Activated naive CD4-positive, alpha-beta T cell treated with anti-CD3 and anti-CD28 coated beads, Interleukin-2, amount 50 U/mL, for 72 hours (primary cell): Measurements from ENCODE around the gene TMEM80. TPM values are rescaled to one million over a fixed set of nuclear protein-coding genes. Genes with fewer than 3 reads are reported as not detected.
"Not testable (repeated sequence)": the region's sequence is repeated elsewhere in the genome, so short reads cannot be mapped to it uniquely, and the experiment has no call there.

Experiments used
- ATAC-seq, 2 donors: fragments of 150-1000 bp; cut with Tn5 transposase; 2 replicates each; pipeline ENCODE4 v1.10.0; 2021; ENCODE audit warnings: mild to moderate bottlenecking in 2 of 2, moderate library complexity in 2 of 2
- DNase-seq, 2 donors: peaks; one replicate each; pipeline ENCODE4 v3.0.0; 2021 to 2022; ENCODE audit warnings: low spot score in 2 of 2
- H3K27ac Mint-ChIP-seq, 2 donors: one replicate each; pipeline ENCODE4 v1.8.0; 2022; ENCODE audit warnings: mild to moderate bottlenecking in 2 of 2, mixed read lengths in 2 of 2
- H3K36me3 Mint-ChIP-seq, 2 donors: one replicate each; pipeline ENCODE4 v1.8.0; 2022; ENCODE audit warnings: mixed read lengths in 2 of 2
- H3K9me3 Mint-ChIP-seq, 2 donors: one replicate each; pipeline ENCODE4 v1.8.0; 2022; ENCODE audit warnings: mixed read lengths in 2 of 2
- total RNA-seq, 2 donors: library from RNA; stranded (reverse); gene quantifications; one replicate each; pipeline ENCODE4 v1.2.3, GENCODE V29; 2022

The TMEM80 gene
- total RNA-seq, 2 donors from 2014 or later: 5.2 to 11.3 TPM

GRCh38 chr11:723120-723883 is 27.7 kb downstream of the TMEM80 start:
- ATAC-seq (peak in 1 of 2 donors; percentile 58), DNase-seq (peak in 1 of 2 donors; percentile 37)
- H3K27ac Mint-ChIP-seq: no peak overlapping the region
- H3K36me3 Mint-ChIP-seq: no peaks in the 10 kb centered on the region
- H3K9me3 Mint-ChIP-seq: no peaks in the 10 kb centered on the region

DNA sequence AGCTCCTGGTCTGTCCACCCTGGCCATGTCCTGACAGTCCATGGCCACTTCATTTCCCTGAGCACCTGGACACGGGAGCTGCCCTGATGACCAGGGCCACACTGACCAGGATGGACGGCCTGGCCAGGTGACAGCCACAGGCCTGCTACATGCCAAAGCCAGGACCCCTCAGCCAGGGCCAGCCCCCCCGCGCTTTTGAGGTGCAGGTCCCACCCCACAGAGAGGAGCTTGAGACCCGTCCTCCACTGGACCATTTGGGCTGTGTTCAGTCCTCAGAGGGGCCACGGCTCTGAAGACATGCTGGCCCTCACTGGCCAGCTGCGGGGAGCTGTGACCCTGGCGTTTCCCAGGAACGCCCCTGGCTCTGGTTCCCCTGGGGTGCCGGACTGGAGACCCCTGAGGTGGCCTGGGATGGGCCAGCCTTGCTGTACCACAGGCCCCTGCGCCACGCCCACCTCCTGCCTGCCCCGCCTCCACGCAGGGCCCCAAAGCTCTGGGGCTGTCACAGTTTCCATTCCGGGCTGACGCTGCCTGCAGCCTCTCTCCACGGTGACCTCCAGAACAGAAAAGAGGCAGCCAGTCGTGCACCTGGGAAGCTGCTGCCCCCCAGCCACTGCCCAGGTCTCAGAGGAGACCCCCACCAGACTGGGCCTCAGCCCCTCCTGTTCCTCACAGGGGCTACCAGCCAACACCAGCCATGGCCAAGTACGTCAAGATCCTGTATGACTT is 28.6 kb downstream of the TMEM80 start:
- H3K36me3 Mint-ChIP-seq: no peaks in the 10 kb centered on the region
- DNase-seq: no peak

DNA sequence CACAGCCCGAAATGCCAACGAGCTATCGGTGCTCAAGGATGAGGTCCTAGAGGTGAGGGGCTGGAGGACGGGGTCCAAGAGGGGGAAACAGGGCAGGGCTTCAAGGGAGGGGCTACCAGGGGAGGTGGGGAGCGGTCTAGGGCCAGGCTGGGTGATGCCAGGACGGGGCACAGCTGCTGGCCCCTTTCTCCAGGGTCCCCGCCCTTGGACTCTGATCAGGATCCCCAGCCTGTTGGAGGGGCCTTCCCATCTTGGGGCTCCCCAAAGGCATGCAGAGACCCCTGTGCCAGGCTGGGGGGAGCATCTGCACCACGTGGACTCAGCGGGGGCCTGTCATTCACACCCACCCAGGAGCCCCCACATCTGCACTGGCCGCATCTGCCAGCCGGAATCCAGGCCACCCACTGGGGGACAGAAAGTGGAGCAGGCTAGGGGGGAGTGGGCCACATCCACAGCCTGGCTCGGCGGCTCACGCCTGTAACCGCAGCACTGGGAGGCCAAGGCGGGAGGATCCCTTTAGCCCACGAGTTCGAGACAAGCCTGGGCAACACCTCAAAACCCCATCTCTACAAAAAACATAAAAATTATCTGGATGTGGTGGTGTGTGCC is 29.3 kb downstream of the TMEM80 start:
- ATAC-seq (no peak), DNase-seq (no peak)
- Mint-ChIP-seq H3K27ac (no peak overlapping the region), H3K36me3 (no peaks in the 10 kb centered on the region), H3K9me3 (no peaks in the 10 kb centered on the region)

More for the DNA sequence above, 28.6 kb downstream of the TMEM80 start:
- ATAC-seq: no peak
- H3K9me3 Mint-ChIP-seq: no peaks in the 10 kb centered on the region
- H3K27ac Mint-ChIP-seq: no peak overlapping the region

DNA sequence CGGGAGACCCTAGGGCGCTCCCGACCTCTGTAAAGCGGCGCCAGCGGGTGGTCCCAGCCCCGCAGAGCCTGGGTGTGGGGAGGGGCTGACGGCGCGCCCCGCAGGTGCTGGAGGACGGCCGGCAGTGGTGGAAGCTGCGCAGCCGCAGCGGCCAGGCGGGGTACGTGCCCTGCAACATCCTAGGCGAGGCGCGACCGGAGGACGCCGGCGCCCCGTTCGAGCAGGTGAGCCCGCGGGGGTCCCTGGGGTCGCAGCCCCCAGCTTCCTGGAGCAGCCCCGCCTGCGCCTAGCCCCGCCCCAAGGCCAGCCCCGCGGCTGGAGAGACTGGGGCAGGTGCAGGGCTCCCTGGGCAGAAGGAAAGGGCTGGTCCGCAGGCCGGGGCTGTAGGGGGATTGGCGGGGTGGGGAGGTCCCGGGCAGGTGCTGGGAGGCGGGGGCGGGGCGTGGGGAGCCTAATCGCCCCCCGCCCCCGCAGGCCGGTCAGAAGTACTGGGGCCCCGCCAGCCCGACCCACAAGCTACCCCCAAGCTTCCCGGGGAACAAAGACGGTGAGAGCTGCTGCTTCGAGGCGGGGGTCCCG is 30.1 kb downstream of the TMEM80 start:
- ATAC-seq (peak in 1 of 2 donors; percentile 19), DNase-seq (peak in 1 of 2 donors; percentile 21)
- no peaks in the 10 kb centered on the region for H3K36me3 Mint-ChIP-seq
- no peaks in the 10 kb centered on the region for H3K9me3 Mint-ChIP-seq
- H3K27ac Mint-ChIP-seq: no peak overlapping the region

GRCh38 chr11:726278-727220 is 30.9 kb downstream of the TMEM80 start:
- H3K9me3 Mint-ChIP-seq: no peaks in the 10 kb centered on the region
- ATAC-seq (peak; percentile 45 to 65), DNase-seq (peak; percentile 53 to 78)
- H3K36me3 Mint-ChIP-seq: no peaks in the 10 kb centered on the region
- H3K27ac Mint-ChIP-seq: peak overlapping the region in 1 of 2 donors; percentile 50

DNA sequence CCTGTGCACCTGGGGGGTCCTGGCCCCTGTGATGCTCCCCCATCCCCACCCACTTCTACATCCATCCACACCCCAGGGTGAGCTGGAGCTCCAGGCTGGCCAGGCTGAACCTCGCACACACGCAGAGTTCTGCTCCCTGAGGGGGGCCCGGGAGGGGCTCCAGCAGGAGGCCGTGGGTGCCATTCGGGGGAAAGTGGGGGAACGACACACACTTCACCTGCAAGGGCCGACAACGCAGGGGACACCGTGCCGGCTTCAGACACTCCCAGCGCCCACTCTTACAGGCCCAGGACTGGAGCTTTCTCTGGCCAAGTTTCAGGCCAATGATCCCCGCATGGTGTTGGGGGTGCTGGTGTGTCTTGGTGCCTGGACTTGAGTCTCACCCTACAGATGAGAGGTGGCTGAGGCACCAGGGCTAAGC is 31.7 kb downstream of the TMEM80 start:
- Mint-ChIP-seq H3K9me3 (no peaks in the 10 kb centered on the region), H3K36me3 (no peaks in the 10 kb centered on the region), H3K27ac (no peak overlapping the region)
- DNase-seq: no peak
- no peak for ATAC-seq

DNA sequence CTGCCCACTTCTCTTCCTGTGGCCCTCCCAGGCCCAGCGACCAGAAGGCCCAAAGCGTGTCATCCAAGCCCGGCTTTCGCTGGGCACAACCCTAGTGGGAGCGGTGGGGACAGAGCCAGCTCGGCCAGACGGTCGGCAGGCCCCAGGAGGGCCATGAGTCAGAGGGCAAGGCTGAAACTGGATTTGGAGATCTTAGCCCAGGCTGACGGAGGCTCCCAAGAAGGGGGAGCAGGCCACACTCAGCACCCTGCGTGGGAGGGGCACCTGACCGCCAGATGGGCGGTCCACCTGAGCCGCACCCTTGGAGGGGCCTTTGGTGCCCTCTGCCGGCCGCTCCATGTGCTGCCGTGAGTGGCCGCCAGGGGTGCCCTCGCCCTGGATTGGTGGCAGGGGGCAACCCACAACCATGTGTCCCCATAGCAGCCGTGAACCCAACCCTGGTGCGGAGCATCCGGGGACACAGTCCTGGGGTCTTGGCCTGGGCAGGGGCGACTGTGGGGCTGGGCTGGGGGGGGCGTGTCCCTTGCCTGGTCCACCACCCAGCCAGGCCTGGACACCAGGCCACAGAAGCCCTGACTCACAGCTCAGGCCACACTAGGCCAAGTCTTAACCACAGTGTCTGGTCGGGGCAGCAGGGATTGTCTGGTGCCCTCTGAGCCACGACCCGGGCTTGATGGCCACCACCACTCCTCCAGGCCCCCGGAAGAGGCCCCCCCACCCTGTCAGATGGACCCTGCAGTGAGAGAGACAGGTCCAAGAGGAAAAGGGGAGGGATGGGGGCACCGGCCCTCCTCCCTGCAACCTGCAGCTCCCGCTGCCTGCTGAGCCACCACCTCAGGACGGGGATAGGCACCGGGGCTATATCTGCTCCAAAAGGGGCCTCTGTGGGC is 32.5 kb downstream of the TMEM80 start:
- ATAC-seq (peak; percentile 78 to 83), DNase-seq (peak; percentile 88 to 91)
- Mint-ChIP-seq H3K36me3 (no peaks in the 10 kb centered on the region), H3K9me3 (no peaks in the 10 kb centered on the region), H3K27ac (no peak overlapping the region)

- DNase-seq: no peak
- H3K9me3 Mint-ChIP-seq: no peaks in the 10 kb centered on the region
- H3K27ac Mint-ChIP-seq: no peak overlapping the region
- H3K36me3 Mint-ChIP-seq: no peaks in the 10 kb centered on the region
- no peak for ATAC-seq
Observed at GRCh38 chr11:728901-729491, 33.4 kb downstream of the TMEM80 start.

DNA sequence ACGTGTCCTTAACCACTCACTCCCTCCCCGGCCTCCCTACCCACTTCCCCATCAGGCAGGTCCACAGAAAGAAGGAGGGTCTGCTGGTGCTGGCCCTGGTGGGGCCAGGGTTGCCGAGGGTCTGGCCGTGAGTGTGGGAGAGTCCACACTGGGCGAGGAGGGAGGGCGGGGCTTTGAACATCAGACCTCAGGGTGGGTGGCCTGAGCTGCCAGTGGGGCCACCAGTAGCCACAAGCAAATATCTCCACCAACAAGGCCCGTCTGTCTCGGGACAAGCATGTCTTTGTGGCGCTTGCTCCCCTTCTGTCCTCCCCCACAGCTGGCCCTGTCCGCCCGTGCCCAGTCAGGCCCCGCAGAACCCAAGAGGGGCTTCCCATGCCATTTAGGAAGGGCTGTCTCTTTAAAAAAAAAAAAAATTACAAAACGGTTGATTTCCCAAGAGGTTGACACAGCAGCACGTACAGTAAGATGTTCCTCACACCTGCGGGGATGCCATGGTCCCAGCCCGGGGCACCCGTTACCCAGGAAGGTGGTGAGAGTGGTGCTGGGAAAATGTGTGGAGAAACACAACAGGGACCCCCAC is 34.0 kb downstream of the TMEM80 start:
- no peaks in the 10 kb centered on the region for H3K36me3 Mint-ChIP-seq
- H3K27ac Mint-ChIP-seq: no peak overlapping the region
- no peak for DNase-seq

DNA sequence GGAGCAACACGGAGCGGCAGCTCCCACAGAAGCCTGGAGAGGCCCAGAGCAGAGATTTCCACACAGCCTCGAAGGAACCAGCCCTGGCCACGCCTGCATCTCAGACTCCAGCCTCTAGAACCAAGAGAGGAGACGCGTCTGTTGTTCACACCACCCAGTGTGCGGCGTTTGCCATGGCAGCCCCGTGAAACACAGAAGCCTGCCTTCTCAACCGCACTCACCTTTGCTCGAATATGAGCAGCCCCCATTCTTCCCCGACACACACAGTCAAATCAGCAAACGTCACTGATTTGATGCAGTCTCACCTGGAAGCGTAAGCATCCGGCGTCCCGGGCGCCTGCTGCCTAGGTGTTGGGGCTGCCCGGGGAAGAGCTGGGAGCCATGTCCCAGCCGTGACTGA is 37.5 kb downstream of the TMEM80 start:
- no peaks in the 10 kb centered on the region for H3K36me3 Mint-ChIP-seq
- ATAC-seq: no peak
- H3K9me3 Mint-ChIP-seq: no peaks in the 10 kb centered on the region
- no peak for DNase-seq
- H3K27ac Mint-ChIP-seq: no peak overlapping the region

More for the DNA sequence above, 34.0 kb downstream of the TMEM80 start:
- no peak for ATAC-seq
- no peaks in the 10 kb centered on the region for H3K9me3 Mint-ChIP-seq

DNA sequence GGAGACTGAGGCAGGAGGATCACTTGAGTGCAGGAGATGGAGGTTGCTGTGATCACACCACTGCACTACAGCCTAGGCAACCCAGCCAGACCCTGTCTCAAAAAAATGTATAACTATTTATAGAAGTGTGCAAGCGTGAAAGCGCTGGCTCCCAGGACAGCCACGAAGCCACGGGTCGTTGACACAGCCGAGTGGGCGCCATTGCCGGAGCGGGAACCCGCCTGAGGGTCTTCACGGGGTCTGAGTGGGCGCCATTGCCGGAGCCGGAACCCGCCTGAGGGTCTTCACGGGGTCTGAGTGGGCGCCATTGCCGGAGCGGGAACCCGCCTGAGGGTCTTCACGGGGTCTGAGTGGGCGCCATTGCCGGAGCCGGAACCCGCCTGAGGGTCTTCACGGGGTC is 38.9 kb downstream of the TMEM80 start:
- not testable (repeated sequence) for H3K9me3 Mint-ChIP-seq, ATAC-seq, DNase-seq, H3K27ac Mint-ChIP-seq, H3K36me3 Mint-ChIP-seq

DNA sequence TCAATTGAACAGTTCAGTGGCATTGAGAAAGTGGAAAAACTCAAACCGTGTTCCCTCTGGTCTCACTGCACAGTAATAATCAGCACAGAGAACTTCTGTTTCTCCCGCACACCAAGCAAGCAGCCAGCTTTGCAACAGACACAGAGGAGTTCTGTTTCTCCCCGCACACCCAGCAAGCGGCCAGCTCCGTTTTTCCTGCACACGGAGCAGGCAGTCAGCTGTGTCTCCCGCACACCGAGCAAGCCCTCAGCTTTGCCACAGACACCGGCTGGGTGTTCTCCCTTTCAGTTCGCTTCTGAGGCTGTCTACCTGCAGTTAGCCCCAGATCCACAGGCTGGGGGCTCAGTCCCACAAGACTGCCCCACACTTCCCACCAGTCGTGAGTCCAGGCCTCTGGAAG is 41.8 kb downstream of the TMEM80 start:
- H3K27ac Mint-ChIP-seq: peak overlapping the region in 1 of 2 donors; percentile 47
- DNase-seq (no peak), ATAC-seq (peak; percentile 47 to 50)
- no peaks in the 10 kb centered on the region for H3K36me3 Mint-ChIP-seq
- no peaks in the 10 kb centered on the region for H3K9me3 Mint-ChIP-seq

GRCh38 chr11:737899-738298 is 42.3 kb downstream of the TMEM80 start:
- not testable (repeated sequence) for DNase-seq, H3K36me3 Mint-ChIP-seq, H3K27ac Mint-ChIP-seq, H3K9me3 Mint-ChIP-seq
- peak; percentile 34 to 51 for ATAC-seq

- H3K27ac Mint-ChIP-seq: no peak overlapping the region
Observed at GRCh38 chr11:742156-742546, 46.5 kb downstream of the TMEM80 start.

More at GRCh38 chr11:742156-742546, 46.5 kb downstream of the TMEM80 start:
- ATAC-seq: no peak
- DNase-seq: no peak
- H3K36me3 Mint-ChIP-seq: no peaks in the 10 kb centered on the region
- H3K9me3 Mint-ChIP-seq: no peaks in the 10 kb centered on the region
